Ishikawa (cell line): Measurements from ENCODE around the gene EFNA5.

Experiments
- CEBPB ChIP-seq: IDR thresholded peaks from 2 replicates; pipeline ENCODE4 v1.6.1; 2012
- RAD21 ChIP-seq: IDR thresholded peaks from 2 replicates; pipeline ENCODE4 v1.6.1; 2012; ENCODE audit warnings: low read depth
- TAF1 ChIP-seq: IDR thresholded peaks from 2 replicates; pipeline ENCODE4 v1.6.1; 2012; ENCODE audit warnings: low read depth, mild to moderate bottlenecking
- TEAD4 ChIP-seq: IDR thresholded peaks from 2 replicates; pipeline ENCODE4 v1.6.1; 2012
- TF ChIP-seq, protein P1 (sequence below): IDR thresholded peaks from 2 replicates; pipeline ENCODE4 v1.6.1; 2012; ENCODE audit warnings: low read depth, mild to moderate bottlenecking

DNA sequence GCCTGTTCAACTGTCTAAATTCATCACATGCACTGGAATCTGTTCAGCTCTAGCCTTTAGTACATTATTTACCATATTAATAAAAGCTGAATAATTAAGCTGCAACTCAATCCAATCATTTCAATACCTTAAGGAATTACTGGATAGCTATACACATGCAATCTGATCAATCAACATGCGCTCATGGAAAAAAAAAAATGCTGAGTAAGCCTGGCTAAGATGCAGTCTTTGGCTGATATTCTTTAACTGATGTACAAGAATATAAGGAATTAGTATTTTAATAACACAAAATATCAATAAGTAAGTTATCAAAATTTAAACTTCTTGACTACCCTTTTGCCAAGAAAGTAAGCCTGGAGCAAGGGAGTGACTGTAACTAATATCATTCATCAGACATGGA, 15.9 kb downstream of the EFNA5 start:
- TF ChIP-seq RAD21 (no peak), CEBPB (no peak), TEAD4 (no peak), TAF1 (no peak)
- TF ChIP-seq, protein P1, sequence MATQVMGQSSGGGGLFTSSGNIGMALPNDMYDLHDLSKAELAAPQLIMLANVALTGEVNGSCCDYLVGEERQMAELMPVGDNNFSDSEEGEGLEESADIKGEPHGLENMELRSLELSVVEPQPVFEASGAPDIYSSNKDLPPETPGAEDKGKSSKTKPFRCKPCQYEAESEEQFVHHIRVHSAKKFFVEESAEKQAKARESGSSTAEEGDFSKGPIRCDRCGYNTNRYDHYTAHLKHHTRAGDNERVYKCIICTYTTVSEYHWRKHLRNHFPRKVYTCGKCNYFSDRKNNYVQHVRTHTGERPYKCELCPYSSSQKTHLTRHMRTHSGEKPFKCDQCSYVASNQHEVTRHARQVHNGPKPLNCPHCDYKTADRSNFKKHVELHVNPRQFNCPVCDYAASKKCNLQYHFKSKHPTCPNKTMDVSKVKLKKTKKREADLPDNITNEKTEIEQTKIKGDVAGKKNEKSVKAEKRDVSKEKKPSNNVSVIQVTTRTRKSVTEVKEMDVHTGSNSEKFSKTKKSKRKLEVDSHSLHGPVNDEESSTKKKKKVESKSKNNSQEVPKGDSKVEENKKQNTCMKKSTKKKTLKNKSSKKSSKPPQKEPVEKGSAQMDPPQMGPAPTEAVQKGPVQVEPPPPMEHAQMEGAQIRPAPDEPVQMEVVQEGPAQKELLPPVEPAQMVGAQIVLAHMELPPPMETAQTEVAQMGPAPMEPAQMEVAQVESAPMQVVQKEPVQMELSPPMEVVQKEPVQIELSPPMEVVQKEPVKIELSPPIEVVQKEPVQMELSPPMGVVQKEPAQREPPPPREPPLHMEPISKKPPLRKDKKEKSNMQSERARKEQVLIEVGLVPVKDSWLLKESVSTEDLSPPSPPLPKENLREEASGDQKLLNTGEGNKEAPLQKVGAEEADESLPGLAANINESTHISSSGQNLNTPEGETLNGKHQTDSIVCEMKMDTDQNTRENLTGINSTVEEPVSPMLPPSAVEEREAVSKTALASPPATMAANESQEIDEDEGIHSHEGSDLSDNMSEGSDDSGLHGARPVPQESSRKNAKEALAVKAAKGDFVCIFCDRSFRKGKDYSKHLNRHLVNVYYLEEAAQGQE: no peak
